ENCODE measurements around the gene NOTCH2.

DNA sequence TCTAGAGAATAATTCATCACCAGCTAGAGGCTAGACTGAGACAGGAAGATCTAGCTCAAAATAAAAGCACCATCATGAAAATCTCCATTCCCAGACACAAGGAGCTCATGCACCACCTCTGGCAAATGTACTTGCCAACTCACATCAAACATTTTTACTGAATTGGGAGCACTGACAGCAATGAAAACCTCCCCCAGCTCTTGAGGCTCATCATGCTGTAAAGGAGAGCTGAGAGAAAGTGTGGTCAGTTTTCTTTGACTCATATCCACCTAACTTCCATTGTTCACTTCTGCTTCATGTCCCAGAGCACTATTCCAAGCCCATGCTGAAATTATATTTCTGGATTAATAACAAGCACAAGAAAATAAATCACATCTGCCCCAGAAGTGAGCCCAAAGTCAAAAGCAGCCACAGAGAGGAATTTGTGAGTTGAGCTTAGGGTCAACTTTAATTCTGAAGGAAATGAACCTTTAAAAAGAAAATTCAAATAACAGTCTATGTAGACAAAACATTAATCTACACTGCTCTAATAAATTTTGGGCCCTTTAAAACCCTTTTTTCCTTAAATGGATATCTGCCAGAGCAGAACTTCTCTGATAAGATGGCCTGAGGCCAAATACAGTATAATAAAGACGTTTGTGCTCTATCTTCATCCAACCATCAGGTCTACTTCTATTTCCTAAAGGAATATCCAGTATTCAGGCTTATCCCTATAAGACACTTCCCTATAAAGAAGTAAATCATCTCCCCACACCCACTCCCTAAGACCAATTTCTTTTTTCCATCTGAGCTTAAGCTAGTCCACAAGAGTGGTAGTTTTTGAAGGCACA, 87.3 kb downstream of the NOTCH2 start:
- TF ChIP-seq CTCF (conservative IDR thresholded peaks at IDR 0.05; ENCODE audit: low read depth, low read length): no peak
- TF ChIP-seq EZH2 (IDR thresholded peaks at IDR 0.05; ENCODE audit: borderline replicate concordance, low read depth, low read length, poor library complexity, severe bottlenecking): no peak
